Measurements from ENCODE around the gene RBP5.

DNA sequence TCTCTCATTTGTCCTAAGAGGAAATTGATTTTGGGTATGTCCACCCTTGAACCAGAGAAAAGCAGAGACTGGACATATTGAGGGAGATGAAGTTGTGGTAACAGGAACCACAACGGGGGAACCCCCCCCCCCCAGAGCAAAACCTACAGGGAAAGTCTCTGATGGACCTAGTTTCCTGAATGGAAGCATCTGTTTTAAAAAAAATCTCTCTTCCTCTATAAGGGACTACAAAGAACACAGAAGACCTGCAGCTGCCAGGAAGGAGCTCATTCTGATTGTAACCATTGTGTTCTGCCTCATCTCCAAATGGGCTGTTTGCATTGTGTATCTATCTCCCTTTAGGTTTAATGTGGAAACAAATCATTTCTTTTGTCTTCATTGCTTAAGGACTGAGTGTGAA lies 54.7 kb downstream of the RBP5 start:
- TF ChIP-seq, protein P1, sequence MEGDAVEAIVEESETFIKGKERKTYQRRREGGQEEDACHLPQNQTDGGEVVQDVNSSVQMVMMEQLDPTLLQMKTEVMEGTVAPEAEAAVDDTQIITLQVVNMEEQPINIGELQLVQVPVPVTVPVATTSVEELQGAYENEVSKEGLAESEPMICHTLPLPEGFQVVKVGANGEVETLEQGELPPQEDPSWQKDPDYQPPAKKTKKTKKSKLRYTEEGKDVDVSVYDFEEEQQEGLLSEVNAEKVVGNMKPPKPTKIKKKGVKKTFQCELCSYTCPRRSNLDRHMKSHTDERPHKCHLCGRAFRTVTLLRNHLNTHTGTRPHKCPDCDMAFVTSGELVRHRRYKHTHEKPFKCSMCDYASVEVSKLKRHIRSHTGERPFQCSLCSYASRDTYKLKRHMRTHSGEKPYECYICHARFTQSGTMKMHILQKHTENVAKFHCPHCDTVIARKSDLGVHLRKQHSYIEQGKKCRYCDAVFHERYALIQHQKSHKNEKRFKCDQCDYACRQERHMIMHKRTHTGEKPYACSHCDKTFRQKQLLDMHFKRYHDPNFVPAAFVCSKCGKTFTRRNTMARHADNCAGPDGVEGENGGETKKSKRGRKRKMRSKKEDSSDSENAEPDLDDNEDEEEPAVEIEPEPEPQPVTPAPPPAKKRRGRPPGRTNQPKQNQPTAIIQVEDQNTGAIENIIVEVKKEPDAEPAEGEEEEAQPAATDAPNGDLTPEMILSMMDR (IDR thresholded peaks at IDR 0.05; ENCODE audit: low read depth, low read length), result no peak
- TF ChIP-seq EZH2phosphoT487 (IDR thresholded peaks at IDR 0.05; ENCODE audit: low read depth), result no peak
